Endometrial microvascular endothelial cells (primary cell): ENCODE measurements around the gene CARF. TPM values are rescaled to one million over a fixed set of nuclear protein-coding genes. Genes with fewer than 3 reads are reported as not detected.

Experiments used
- in situ Hi-C: cut with HindIII; loops from 2 replicates; pipeline ENCODE4 v1.10.0; 2017; ENCODE audit warnings: low sequenced_read_pairs, low pct_unique_long_range_greater_than_20kb; ENCODE audit errors: inconsistent ontology term
- total RNA-seq: library from RNA; depleted of rRNA; stranded (reverse); fragments of >200 nt; gene quantifications from one replicate; pipeline ENCODE4 v1.2.3, GENCODE V29; 2015; ENCODE audit errors: inconsistent ontology term

CARF gene
- total RNA-seq, 1 donor from 2014 or later = 2.1 TPM

DNA sequence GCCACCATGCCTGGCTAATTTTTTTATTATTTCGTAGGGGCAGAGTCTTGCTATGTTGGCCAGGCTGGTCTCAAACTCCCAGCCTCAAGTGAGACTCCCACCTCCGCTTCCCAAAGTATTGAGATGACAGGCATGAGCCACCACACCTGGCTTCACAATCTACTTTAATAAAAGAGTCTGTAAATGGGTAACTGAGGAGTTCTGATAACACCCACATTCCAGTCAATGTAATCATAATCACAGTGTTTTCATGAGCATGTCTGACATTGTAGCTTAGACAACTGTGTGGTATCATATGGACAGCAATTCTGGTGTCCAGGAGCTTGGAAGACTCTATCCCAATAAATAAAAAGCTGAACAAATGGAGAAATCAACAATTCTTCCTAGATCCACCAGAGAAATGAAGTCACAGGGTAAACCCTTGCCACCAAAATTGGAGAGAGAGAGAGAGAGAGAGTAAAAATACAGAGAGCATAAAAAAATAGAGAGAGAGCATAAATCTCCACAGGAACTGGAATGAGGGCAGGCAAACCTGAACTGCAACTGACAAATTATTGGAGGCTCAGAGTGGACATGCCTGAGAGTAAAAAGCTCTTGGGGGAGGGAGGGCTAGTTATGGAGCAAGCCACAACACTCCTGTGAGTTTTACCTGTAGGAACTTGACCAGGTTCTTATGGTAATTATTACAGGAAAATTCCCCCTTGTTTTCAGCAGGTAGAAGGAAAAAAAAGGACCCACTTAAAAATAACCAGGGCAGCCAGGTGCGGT lies 90.2 kb downstream of the CARF start:
- in situ Hi-C loops = no loop called here

- in situ Hi-C loops = no loop called here
These were observed 91.6 kb downstream of the CARF start for GRCh38 chr2:203003716-203004115.

DNA sequence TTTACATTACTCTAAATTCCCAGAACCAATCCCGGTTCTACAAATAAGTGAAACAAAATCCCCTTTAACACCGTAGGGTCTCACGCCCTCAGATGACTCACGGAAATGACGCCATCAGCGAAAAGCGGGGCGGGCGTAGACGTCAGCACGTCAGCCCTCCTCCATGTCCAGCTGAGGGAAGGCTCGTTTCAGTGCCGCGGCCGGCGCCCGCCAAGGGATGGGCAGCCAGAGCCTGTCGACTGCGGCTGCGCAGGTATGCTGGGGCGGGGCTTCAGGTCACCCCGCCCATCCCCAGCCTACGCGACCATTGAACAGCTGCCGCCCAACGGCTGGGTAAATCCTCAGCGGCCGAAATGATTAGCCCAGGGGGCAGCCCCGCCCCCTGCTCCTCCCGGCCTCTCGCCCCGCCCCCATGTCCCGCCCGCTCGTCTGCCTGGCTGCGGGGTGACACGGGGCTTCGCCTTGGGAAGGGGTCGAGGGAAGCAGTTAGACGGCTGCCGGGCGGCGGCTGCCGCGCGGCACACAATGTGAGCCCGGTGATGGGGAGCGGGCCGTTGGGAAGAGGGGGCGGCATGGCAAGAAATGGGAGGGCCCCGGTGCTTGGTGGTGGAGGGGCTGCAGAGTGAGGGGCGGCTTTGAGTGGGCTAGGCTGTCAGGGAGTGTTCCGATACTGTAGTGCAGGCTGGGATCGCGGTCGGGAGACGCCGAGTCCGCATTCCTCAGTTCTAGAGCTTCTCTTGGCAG lies 102.6 kb downstream of the CARF start, which contains the start of gene NBEAL1:
NBEAL1 (plus strand) TSS at position 420 of the 744 bp plus-strand sequence. CDS start 1,510 bp downstream, outside the sequence.
- in situ Hi-C loops = no loop called here

- in situ Hi-C loops = no loop called here
These were observed 104.6 kb downstream of the CARF start for GRCh38 chr2:203016716-203017115.

DNA sequence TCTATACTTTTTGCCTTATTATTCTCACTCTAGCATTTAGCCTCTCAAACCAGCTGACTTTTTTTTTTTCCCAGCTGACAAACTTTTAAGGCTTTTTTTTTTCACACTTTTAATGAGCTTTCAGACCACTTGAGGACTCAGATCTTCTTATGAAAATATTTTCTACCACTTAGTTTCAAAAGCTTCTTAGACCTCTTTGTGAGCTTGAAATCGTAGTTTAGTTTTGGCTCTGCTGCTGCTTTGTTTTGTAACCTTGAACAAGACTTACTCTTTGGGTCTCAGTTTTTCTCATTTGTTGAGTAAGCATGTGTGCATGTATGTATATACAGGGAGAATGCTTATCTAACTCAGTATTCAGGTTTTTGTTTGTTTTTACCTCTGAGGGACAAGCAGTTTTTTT lies 106.1 kb downstream of the CARF start:
- in situ Hi-C loops = no loop called here

- in situ Hi-C loops = no loop called here
These were observed 107.1 kb downstream of the CARF start for GRCh38 chr2:203019142-203019541.

DNA sequence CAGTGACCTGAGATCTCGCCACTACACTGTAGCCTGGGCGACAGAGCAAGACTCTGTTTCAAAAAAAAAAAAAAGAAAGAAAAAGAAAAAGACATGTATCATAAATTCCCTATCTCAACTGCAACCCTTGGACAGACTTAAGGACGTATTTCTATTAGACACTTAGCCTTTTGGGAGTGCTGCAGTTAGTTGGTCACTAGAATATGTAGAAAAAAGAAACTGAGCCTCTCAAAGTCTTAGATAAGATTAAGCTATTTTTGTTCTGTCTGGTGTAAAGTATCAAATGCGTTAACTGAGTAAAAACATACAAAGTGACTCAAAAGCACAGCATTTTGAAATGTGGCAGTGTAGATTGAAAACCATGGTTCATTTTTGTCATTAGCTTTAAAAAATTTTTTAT lies 109.9 kb downstream of the CARF start:
- in situ Hi-C loops = no loop called here

DNA sequence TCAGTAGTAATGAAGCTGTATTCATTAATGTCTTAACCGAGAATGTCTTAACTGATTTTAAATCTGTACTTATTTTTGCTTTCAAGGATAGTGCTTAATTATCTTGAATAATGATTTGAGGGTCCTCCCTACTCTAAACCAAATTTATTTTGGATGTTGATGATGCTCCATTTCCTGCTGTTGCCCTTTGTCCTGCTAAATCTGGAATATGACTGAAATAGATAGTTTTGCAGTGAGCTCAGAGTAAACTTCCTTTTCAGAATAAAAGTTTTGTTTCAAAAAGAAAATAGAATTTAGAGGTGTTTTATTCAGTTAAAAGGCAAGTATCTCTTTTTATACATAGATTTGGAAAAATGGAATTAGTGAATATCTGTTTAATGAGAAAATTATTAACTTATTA lies 110.7 kb downstream of the CARF start:
- in situ Hi-C loops = no loop called here

- in situ Hi-C loops = no loop called here
These were observed 113.5 kb downstream of the CARF start for GRCh38 chr2:203025592-203025991.

DNA sequence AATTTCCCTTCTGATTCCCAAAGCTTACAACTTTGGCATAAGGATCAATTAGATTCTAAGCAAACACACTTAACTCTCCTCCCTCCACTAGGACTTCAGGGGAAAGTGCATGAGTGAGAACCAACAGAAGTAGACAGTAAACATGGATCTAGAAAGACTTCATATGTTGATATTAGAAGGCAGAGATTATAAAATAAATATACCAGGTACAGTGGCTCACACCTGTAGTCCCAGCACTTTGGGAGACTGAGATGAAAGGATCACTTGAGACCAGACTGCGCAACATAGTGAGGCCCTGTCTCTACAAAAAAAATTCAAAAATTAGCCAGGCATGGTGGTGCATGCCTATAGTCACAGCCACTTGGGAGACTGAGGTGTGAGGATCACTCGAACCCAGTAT lies 118.5 kb downstream of the CARF start:
- in situ Hi-C loops = no loop called here

GRCh38 chr2:203030991-203031390 lies 118.9 kb downstream of the CARF start:
- in situ Hi-C loops = no loop called here

DNA sequence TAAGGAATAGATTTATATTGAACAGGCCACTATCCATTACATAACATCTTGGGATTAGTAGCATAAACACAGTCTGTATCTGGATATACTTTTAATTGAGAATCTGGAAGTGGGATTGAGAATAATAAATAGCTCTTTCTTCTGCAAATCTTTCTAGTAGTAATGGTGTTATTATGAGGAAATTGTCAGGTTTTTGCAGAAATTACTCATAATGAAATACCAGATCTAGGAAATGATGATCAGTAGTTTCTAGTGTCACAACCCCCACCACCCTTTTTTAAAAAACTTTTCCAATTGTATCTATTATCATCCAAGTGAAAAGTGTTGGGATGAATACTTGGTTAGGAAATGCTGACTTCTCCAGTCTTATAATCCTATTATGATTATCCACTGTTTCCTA lies 121.3 kb downstream of the CARF start:
- in situ Hi-C loops = no loop called here

DNA sequence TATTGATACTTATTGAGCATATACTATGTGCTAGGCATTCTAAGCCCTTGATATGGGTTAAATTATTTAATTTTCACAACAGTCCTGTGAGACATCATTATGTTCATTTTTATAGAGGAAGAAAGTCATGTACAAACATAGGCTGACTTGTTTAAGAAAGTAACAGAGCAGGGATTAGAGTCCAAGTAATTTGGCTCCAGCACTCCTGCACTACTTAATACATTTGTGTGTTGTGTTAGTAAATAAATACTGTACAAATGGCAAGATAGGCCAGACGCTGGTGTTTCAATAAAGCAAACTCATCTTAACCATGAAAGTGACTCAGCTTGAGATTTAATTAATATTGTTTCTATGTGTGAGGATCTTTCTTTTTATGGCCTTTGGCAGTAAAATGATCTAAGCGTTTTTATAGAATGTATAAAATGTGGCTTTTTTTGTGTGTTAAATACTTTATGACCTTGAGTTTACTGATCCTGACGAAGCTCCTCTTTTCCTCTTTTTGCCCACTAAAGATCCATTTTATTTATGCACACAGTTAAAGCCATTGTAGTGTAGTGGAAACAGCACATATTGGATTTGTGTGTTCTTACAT lies 123.9 kb downstream of the CARF start:
- in situ Hi-C loops = no loop called here

Other genes with a start within 250 kb of the CARF start
- gene ICA1L, start 40.5 kb upstream of the CARF start, total RNA-seq = 5.6 TPM
- gene WDR12, start 602 bp upstream of the CARF start, total RNA-seq = 67.3 TPM
- gene NBEAL1, start 102.6 kb downstream of the CARF start, total RNA-seq = 13.8 TPM